ENCODE results near the gene CASK.

CASK gene

GRCh38 chrX:41475191-41475590, 448.2 kb downstream of the CASK start:
- DNase-seq (ENCODE audit: low spot score in 2 of 2) = no peak
- Mint-ChIP-seq H3K4me3 (no peak overlapping the region), H3K9me3 (no peaks in the 10 kb centered on the region), H3K36me3 (no peaks in the 10 kb centered on the region), H3K27ac (no peak overlapping the region), H3K4me1 (no peaks in the 10 kb centered on the region)
- no peak for ATAC-seq

- ATAC-seq = no peak
- no peaks in the 10 kb centered on the region for H3K36me3 Mint-ChIP-seq
Observed at GRCh38 chrX:41474726-41475100, 448.6 kb downstream of the CASK start.

GRCh38 chrX:41473936-41474725, 449.2 kb downstream of the CASK start:
- Mint-ChIP-seq H3K9me3 (no peaks in the 10 kb centered on the region), H3K36me3 (no peaks in the 10 kb centered on the region), H3K4me3 (no peak overlapping the region), H3K27ac (no peak overlapping the region), H3K4me1 (no peaks in the 10 kb centered on the region)
- DNase-seq (ENCODE audit: low spot score in 2 of 2) (no peak), ATAC-seq (no peak)

More at GRCh38 chrX:41474726-41475100, 448.6 kb downstream of the CASK start:
- DNase-seq (ENCODE audit: low spot score in 2 of 2) = no peak
- Mint-ChIP-seq H3K9me3 (no peaks in the 10 kb centered on the region), H3K27ac (no peak overlapping the region), H3K4me1 (no peaks in the 10 kb centered on the region), H3K4me3 (no peak overlapping the region)

GRCh38 chrX:41472231-41472815, 451.0 kb downstream of the CASK start:
- DNase-seq (ENCODE audit: low spot score in 2 of 2) (no peak), ATAC-seq (no peak)
- Mint-ChIP-seq H3K27ac (no peak overlapping the region), H3K36me3 (no peaks in the 10 kb centered on the region), H3K9me3 (no peaks in the 10 kb centered on the region), H3K4me1 (no peaks in the 10 kb centered on the region), H3K4me3 (no peak overlapping the region)

DNA sequence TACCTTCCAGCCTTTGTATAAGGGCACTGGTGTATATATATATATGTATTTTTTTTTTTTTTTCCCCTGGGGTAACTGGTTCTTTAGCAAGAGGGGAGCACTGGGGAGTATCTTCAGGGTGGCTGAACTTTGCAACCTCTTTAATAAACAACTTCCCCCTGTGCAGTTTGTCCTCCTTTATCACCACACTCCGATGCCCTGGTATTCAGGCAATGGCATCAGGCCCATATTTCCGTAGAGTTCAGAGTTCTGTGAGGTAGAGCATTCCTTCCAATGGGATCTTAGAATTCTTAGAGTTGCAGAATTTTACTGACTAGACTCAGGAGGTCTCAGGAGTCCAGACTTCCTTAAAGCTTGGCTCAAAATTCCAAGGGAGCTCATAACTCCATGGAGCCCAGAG, 451.6 kb downstream of the CASK start:
- Mint-ChIP-seq H3K9me3 (no peaks in the 10 kb centered on the region), H3K4me3 (no peak overlapping the region), H3K36me3 (no peaks in the 10 kb centered on the region), H3K4me1 (no peaks in the 10 kb centered on the region), H3K27ac (no peak overlapping the region)
- DNase-seq (ENCODE audit: low spot score in 2 of 2) = no peak
- no peak for ATAC-seq

DNA sequence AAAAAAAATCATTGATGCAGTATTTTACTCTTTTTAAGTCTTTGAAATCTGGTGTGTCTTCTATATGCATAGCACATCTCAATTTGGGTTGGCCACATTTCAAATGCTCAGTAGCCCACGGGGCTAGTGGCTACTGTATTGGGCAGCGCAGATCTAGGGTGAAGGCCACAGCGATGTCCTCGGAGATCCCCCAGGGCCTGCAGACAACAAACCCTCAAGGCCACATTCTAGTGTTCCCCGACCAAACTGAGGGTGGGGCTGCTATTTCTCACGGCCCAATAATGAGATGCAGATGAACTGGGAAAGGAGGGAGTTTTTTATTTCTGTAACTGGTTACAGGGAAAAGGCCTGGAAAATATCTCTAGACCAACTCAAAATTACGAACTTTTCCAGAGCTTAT, 452.6 kb downstream of the CASK start:
- H3K9me3 Mint-ChIP-seq = no peaks in the 10 kb centered on the region
- H3K27ac Mint-ChIP-seq = no peak overlapping the region
- no peaks in the 10 kb centered on the region for H3K4me1 Mint-ChIP-seq
- no peaks in the 10 kb centered on the region for H3K36me3 Mint-ChIP-seq
- H3K4me3 Mint-ChIP-seq = no peak overlapping the region
- ATAC-seq (no peak), DNase-seq (ENCODE audit: low spot score in 2 of 2) (no peak)

DNA sequence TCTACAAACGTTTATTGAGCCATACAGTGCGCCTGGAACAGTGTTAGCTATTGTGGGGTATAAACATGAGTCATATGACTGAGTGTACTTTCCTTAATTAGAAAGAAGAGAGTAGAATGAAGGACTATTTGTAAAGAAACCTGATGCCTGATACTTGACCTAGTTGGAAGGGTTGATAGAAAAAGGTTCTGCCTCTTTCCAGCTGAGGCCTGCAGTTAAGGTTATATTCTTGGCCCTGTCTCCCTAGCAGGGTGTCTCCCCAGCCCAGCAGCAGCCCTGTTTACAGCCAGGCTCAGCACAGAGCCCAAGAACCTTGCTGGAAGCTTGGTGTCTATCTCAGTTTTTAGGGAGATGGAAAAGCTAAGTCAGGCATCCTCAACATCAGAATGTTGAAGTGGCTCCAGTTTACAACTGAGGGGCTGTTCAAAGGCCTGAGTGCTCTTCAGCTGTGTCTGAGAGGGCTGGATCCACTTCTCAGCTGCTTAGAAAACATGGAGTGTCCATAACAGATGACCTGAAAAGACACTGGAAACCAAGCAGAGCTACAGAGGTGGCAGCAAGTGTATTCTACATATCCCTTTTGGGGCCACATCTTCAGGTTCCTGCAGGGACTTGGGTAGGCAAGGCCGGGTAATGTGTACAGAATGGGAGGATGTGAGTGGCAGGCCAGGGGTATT, 454.6 kb downstream of the CASK start:
- H3K36me3 Mint-ChIP-seq = no peaks in the 10 kb centered on the region
- H3K9me3 Mint-ChIP-seq = no peaks in the 10 kb centered on the region
- H3K4me1 Mint-ChIP-seq = no peaks in the 10 kb centered on the region
- H3K27ac Mint-ChIP-seq = no peak overlapping the region
- ATAC-seq (no peak), DNase-seq (ENCODE audit: low spot score in 2 of 2) (no peak)
- H3K4me3 Mint-ChIP-seq = no peak overlapping the region
